Calu3 (cell line): ENCODE measurements around the gene SERTAD2. TPM values are rescaled to one million over a fixed set of nuclear protein-coding genes. Genes with fewer than 3 reads are reported as not detected.
A peak's percentile ranks its signal among the peaks of the same experiment; 100 is the strongest.

Source experiments
- BruUV-seq: library from RNA; stranded (reverse); fragments of 400-500 nt; replicated peaks from 2 replicates; lab custom pipeline; 2021; lab: Mats Ljungman, UMichigan
- CTCF ChIA-PET: fragments of 300-600 bp; sonication (Branson Sonifier 250); formaldehyde crosslinking; loops from one replicate; lab custom pipeline; 2022; ENCODE audit warnings: antibody characterized with exemption; lab: Charles Lee
- DNase-seq: peaks from one replicate; pipeline ENCODE4 v3.0.0; 2022
- H3K27ac Mint-ChIP-seq: one replicate; pipeline ENCODE4 v1.8.0; 2022; ENCODE audit warnings: mixed read lengths; ENCODE audit not compliant: unreplicated experiment
- H3K27me3 Mint-ChIP-seq: one replicate; pipeline ENCODE4 v1.8.0; 2022; ENCODE audit warnings: mixed read lengths; ENCODE audit not compliant: unreplicated experiment
- H3K36me3 Mint-ChIP-seq: one replicate; pipeline ENCODE4 v1.8.0; 2022; ENCODE audit warnings: mild to moderate bottlenecking, moderate library complexity, mixed read lengths; ENCODE audit not compliant: insufficient read depth, unreplicated experiment
- H3K4me1 Mint-ChIP-seq: one replicate; pipeline ENCODE4 v1.8.0; 2022; ENCODE audit warnings: mild to moderate bottlenecking, low read depth, mixed read lengths; ENCODE audit not compliant: unreplicated experiment
- H3K4me3 Mint-ChIP-seq: one replicate; pipeline ENCODE4 v1.8.0; 2022; ENCODE audit warnings: mild to moderate bottlenecking, low read depth, moderate library complexity, mixed read lengths; ENCODE audit not compliant: unreplicated experiment
- H3K9me3 Mint-ChIP-seq: one replicate; pipeline ENCODE4 v1.8.0; 2022; ENCODE audit warnings: low read depth, mixed read lengths; ENCODE audit not compliant: unreplicated experiment
- intact Hi-C: fragments of 100-400 bp; cut with micrococcal nuclease; formaldehyde crosslinking; loops from one replicate; pipeline ENCODE4 v1.10.0; 2022; ENCODE audit not compliant: unreplicated experiment
- total RNA-seq: library from RNA; stranded (reverse); gene quantifications from 2 replicates; pipeline ENCODE4 v1.2.3, GENCODE V29; 2022
- TF ChIP-seq, protein P1 (sequence below): fragments of 200-600 bp; IDR thresholded peaks from one replicate; pipeline ENCODE4 v1.8.0; 2022; ENCODE audit warnings: antibody characterized with exemption; ENCODE audit not compliant: unreplicated experiment

SERTAD2 gene
- total RNA-seq, 1 experiment from 2014 or later: 19.2 TPM

DNA sequence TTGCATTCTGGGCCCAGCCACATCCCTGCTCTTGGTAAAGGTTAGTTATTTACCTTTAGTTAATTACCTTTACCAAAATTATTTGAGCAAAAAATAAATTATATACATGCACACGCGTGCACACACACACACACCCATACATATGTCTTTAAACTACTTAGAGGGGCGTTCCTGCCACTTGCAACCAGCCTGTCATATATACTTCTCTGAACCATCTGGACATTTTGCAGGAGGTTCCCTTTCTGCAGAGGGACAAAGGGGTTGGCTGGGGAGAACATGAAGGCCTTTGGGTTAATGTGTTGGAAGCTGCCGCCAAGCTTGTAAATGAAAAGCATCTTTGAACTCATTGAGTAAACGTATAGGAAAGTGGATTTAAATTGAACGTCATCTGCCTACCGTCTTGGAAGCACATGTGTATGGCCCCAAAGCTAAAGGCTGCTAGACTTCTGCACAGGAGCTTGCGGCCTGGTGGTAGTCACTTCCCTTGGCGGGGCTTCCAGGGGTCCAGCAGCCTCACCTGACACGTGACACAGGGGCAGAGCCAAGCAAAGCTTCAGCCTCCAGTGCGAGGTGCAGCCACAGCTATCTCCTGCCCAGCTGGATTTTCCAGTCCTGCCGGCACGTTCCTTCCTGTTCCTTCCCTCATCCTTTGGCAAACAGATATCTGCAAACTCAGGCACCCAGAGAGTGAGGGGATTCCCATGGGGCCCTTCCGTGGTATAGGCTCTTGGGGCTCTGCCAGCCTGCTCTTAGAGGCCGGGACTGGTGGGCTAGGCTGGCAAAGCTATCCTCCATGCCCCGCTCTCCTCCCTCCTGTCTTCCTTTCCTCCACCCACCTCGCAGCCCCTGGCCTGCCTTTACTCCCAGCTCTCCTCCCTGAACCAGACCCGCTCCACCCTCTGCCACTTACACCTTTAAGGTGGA is 46.1 kb downstream of the SERTAD2 start:
- CTCF ChIA-PET: interaction anchor here (0.6 to 2.0 kb wide), 9 partner anchors 11 to 553 kb away, joined by 3 to 8 read pairs (median 4); no protein-coding TSS in a partner anchor
- Mint-ChIP-seq H3K4me3 (peak overlapping the region; percentile 60), H3K9me3 (peaks cover 4% of the 10 kb centered on the region), H3K4me1 (peaks cover 32% of the 10 kb centered on the region), H3K27ac (peak overlapping the region; percentile 66), H3K36me3 (peaks cover 29% of the 10 kb centered on the region), H3K27me3 (no peaks in the 10 kb centered on the region)
- intact Hi-C loops: no loop called here
- DNase-seq: peak; percentile 77
- no TSS peak for BruUV-seq
- TF ChIP-seq, protein P1, sequence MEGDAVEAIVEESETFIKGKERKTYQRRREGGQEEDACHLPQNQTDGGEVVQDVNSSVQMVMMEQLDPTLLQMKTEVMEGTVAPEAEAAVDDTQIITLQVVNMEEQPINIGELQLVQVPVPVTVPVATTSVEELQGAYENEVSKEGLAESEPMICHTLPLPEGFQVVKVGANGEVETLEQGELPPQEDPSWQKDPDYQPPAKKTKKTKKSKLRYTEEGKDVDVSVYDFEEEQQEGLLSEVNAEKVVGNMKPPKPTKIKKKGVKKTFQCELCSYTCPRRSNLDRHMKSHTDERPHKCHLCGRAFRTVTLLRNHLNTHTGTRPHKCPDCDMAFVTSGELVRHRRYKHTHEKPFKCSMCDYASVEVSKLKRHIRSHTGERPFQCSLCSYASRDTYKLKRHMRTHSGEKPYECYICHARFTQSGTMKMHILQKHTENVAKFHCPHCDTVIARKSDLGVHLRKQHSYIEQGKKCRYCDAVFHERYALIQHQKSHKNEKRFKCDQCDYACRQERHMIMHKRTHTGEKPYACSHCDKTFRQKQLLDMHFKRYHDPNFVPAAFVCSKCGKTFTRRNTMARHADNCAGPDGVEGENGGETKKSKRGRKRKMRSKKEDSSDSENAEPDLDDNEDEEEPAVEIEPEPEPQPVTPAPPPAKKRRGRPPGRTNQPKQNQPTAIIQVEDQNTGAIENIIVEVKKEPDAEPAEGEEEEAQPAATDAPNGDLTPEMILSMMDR: no peak

DNA sequence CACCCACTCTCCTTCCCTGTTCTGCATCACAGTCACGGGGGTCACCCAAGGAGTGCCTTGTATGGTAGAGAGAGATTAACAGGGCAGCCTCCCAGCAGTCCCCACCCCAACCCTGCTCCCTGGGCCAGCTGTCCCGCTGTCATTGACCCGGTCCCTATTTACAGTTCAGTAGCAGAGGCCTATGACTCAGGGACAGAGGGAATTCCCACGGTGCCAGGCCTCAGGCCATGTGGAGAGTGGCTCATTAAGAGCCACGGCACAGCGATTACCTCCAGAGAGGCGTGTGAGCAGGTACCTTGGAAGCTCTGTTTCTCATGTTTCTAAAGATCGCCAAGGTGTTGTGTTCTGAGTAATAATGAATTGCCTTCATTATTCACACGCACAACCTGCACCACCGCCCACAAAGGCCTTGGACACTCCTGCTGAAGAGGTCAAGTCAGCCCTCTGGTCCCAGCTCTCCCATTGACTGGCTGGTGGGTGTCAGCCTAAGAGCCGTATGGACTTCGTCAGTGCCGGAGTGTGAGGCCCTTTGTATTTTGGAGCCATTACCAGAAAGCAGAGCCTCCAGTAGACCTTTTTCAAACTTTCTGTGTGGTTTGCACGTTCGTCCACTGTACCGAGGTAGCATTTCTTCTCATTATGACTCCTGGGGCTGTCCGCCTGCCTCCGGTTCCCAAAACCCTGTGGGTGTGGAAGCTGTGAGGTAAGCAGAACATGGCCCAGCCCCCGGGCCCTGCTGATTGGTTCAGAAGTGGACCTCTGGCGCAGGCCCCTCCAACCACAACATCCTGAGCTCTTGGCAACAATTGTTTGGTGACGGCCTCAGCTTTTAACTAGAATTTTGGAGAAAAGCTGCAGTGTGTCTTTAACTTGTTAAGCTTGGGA is 47.0 kb downstream of the SERTAD2 start:
- Mint-ChIP-seq H3K4me3 (peak overlapping the region; percentile 60), H3K9me3 (peaks cover 4% of the 10 kb centered on the region), H3K4me1 (peaks cover 33% of the 10 kb centered on the region), H3K36me3 (peaks cover 29% of the 10 kb centered on the region), H3K27ac (peak overlapping the region; percentile 81), H3K27me3 (no peaks in the 10 kb centered on the region)
- peak; percentile 87 for DNase-seq
- TF ChIP-seq, protein P1: no peak
- TSS peak; percentile 91 for BruUV-seq
- intact Hi-C loops: no loop called here
- CTCF ChIA-PET: interaction anchor here (0.6 to 2.0 kb wide), 11 partner anchors 12 to 554 kb away, joined by 3 to 8 read pairs (median 3); no protein-coding TSS in a partner anchor

DNA sequence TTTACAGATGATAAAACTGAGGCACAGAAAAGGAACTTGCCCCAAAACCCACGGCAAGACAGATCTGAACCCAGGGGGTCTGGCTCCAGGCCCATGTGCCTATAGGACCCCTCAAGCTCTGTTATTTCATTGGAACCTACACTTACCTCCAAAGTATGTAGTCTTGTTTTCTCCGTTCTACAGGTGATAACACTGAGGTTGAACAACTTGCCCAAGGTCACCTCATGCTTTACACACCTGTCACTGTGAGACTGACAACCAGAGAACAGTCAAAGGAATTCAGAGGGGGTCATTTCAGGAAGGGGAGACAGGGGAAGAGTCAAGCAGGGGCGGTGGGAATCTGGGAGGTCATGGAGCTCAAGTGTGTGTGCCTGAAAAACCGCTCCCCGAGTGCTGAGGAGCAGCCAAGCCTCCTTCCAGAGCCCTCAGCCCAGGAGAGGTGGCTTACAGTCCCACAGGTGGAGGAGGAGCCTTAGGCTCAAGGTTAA is 47.7 kb downstream of the SERTAD2 start:
- Mint-ChIP-seq H3K27me3 (no peaks in the 10 kb centered on the region), H3K4me3 (peak overlapping the region; percentile 60), H3K36me3 (peaks cover 29% of the 10 kb centered on the region), H3K9me3 (peaks cover 4% of the 10 kb centered on the region), H3K27ac (peak overlapping the region; percentile 81), H3K4me1 (peaks cover 40% of the 10 kb centered on the region)
- TF ChIP-seq, protein P1: no peak
- no peak for DNase-seq
- CTCF ChIA-PET: interaction anchor here (0.6 to 1.8 kb wide), 5 partner anchors 19 to 270 kb away, joined by 3 to 8 read pairs (median 3); no protein-coding TSS in a partner anchor
- intact Hi-C loops: no loop called here
- no TSS peak for BruUV-seq

DNA sequence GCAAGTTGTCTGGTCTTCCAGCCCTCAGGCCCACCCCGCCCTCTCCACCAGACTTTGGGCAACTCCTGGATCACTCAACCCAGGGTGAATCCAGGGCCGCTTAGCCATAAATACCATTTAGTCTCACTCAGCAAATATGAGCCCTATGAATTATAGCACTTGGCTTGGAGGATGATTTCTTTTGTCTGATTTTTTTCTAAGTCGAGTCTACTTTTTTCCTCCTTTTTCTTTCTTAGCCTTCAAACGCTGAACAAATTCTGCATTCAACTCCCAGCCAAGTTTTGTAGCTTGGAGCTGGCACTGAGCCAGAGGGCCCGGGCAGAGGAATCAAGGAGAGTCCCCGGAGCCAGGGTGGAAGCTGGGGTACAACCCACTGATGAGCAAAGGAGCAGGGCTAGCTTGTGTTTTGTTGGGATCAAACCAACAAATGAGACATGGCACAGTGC is 48.7 kb downstream of the SERTAD2 start:
- Mint-ChIP-seq H3K9me3 (peaks cover 4% of the 10 kb centered on the region), H3K36me3 (peaks cover 29% of the 10 kb centered on the region), H3K27me3 (no peaks in the 10 kb centered on the region), H3K27ac (no peak overlapping the region), H3K4me3 (no peak overlapping the region), H3K4me1 (peaks cover 44% of the 10 kb centered on the region)
- no peak for DNase-seq
- TF ChIP-seq, protein P1: no peak
- intact Hi-C loops: no loop called here
- no TSS peak for BruUV-seq
- CTCF ChIA-PET: interaction anchor here (0.5 kb wide), 1 partner anchor 99 kb away, joined by 3 read pairs; no protein-coding TSS in a partner anchor
